GM12878 (cell line): ENCODE measurements around the gene RALB. TPM values are rescaled to one million over a fixed set of nuclear protein-coding genes. Genes with fewer than 3 reads are reported as not detected.

ENCODE experiments used
- ATAC-seq: fragments of 200-7000 bp; cut with Tn5 transposase; 3 replicates; pipeline ENCODE4 v1.9.1; 2020; ENCODE audit warnings: mild to moderate bottlenecking, moderate library complexity
- BruUV-seq: library from RNA; stranded (reverse); fragments of 400-500 nt; replicated peaks from 2 replicates; lab custom pipeline; 2021; lab: Mats Ljungman, UMichigan
- CTCF ChIA-PET: fragments of 300-600 bp; sonication (Branson Sonifier 250); formaldehyde crosslinking; extraction: SDS; loops from one replicate; lab custom pipeline; 2021; ENCODE audit warnings: inconsistent platforms; lab: Yijun Ruan, JAX
- POLR2A ChIA-PET: fragments of 350-600 bp; formaldehyde crosslinking; extraction: SDS; loops from one replicate; lab custom pipeline; 2021; ENCODE audit warnings: inconsistent platforms; lab: Charles Lee
- RAD21 ChIA-PET: fragments of 300-600 bp; sonication (Branson Sonifier 250); formaldehyde crosslinking; loops from one replicate; lab custom pipeline; 2023; ENCODE audit warnings: antibody characterized with exemption; ENCODE audit not compliant: unreplicated experiment; lab: Charles Lee
- SMC1A ChIA-PET: fragments of 300-600 bp; sonication (Branson Sonifier 250); formaldehyde crosslinking; loops from one replicate; lab custom pipeline; 2023; ENCODE audit not compliant: unreplicated experiment, uncharacterized antibody; lab: Charles Lee
- DNase-seq: peaks from one replicate; pipeline ENCODE4 v3.0.0-alpha.2; 2011; ENCODE audit warnings: low read depth, low spot score
- FAIRE-seq: peaks from 3 replicates; lab custom pipeline; 2011; peaks lifted over from hg19 to GRCh38; lab: Jason Lieb, UNC
- H2AFZ ChIP-seq: 2 replicates; pipeline ENCODE4 v1.6.0; 2011; ENCODE audit warnings: low read depth, low read length, control low read depth; ENCODE audit not compliant: control insufficient read depth
- H3K27ac ChIP-seq: 2 replicates; pipeline ENCODE4 v1.5.1; 2011; ENCODE audit warnings: control low read depth; ENCODE audit not compliant: control insufficient read depth, insufficient read depth
- H3K27me3 ChIP-seq, 2 experiments: replicated peaks in 1 of 2; 2 replicates each; pipeline versions ENCODE4 v1.6.0 to v1.6.1; 2011; ENCODE audit warnings: low read length in 1 of 2; ENCODE audit not compliant: control insufficient read depth in 2 of 2, insufficient read depth in 2 of 2
- H3K36me3 ChIP-seq, 2 experiments: 2 replicates each; pipeline ENCODE4 v1.5.1; 2011; ENCODE audit warnings: low read length in 1 of 2; ENCODE audit not compliant: control insufficient read depth in 2 of 2, insufficient read depth in 2 of 2
- H3K4me1 ChIP-seq: 2 replicates; pipeline ENCODE4 v1.6.1; 2011; ENCODE audit warnings: mild to moderate bottlenecking, low read length, moderate library complexity, mixed read lengths; ENCODE audit not compliant: control insufficient read depth, insufficient read depth
- H3K4me2 ChIP-seq: 2 replicates; pipeline ENCODE4 v1.6.0; 2011; ENCODE audit warnings: control low read depth; ENCODE audit not compliant: control insufficient read depth, insufficient read depth
- H3K4me3 ChIP-seq: fragments of 200-600 bp; sonication (generic); 2 replicates; pipeline ENCODE4 v1.5.1; 2016
- H3K79me2 ChIP-seq: 2 replicates; pipeline ENCODE4 v1.6.0; 2011; ENCODE audit warnings: low read length; ENCODE audit not compliant: control insufficient read depth, insufficient read depth
- H3K9ac ChIP-seq: 2 replicates; pipeline ENCODE4 v1.8.0; 2011; ENCODE audit warnings: low read length, control low read depth, mixed read lengths; ENCODE audit not compliant: control insufficient read depth, insufficient read depth
- H3K9me3 ChIP-seq: replicated peaks from 3 replicates; pipeline ENCODE4 v1.5.1; 2011; ENCODE audit warnings: mild to moderate bottlenecking, low read length; ENCODE audit not compliant: control insufficient read depth, insufficient read depth
- H4K20me1 ChIP-seq: 2 replicates; pipeline ENCODE4 v1.6.0; 2011; ENCODE audit not compliant: control insufficient read depth, insufficient read depth
- WGBS: methylation state at CpG from one replicate; pipeline ENCODE4 v1.1.6; 2016; ENCODE audit warnings: low lambda C conversion rate; ENCODE audit not compliant: insufficient replicate concordance, insufficient coverage; ENCODE audit errors: missing lambda C conversion rate; 5-methylcytosine and 5-hydroxymethylcytosine counted together
- in situ Hi-C: fragments of 300-500 bp; cut with MboI; formaldehyde crosslinking; loops from 9 replicates; pipeline ENCODE4 v1.14.3; 2018; ENCODE audit warnings: mixed read lengths
- intact Hi-C: fragments of 100-400 bp; cut with micrococcal nuclease; formaldehyde crosslinking; loops from one replicate; pipeline ENCODE4 v1.14.2; 2022; ENCODE audit not compliant: unreplicated experiment
- polyA plus RNA-seq, 11 experiments: library from polyadenylated mRNA; depleted of rRNA in 4 of 11; unstranded in 6 of 11; stranded (reverse) in 5 of 11; fragments of >200 nt; fragmentation: Nextera tagmentation in 4 of 11; fragmentation: Illumina TruSeq in 1 of 11; extraction: Ambion mirVana in 4 of 11; extraction: Trizol in 1 of 11; gene quantifications; 1 replicate in 1 of 11; 2 replicates in 10 of 11; pipeline versions ENCODE4 v1.2.1 to v1.2.3, GENCODE V29; 2011 to 2016; ENCODE audit warnings: inconsistent platforms in 2 of 11, missing spikeins in 2 of 11, low read depth in 1 of 11
- total RNA-seq, 4 experiments: library from RNA; depleted of rRNA in 3 of 4; stranded (reverse); fragments of >200 nt in 3 of 4; fragmentation: Illumina TruSeq in 1 of 4; extraction: Trizol in 1 of 4; gene quantifications; 2 replicates each; pipeline versions ENCODE4 v1.2.1 to v1.2.3, GENCODE V29; 2013 to 2021
- TF ChIP-seq, protein P1 (sequence below): fragments of 450-650 bp; IDR thresholded peaks from 2 replicates; pipeline ENCODE4 v1.6.1; 2018; ENCODE audit warnings: mild to moderate bottlenecking, low read depth, moderate library complexity; ENCODE audit not compliant: partially characterized antibody
- TF ChIP-seq, protein P2 (sequence below): fragments of 450-650 bp; IDR thresholded peaks from 2 replicates; pipeline ENCODE4 v1.6.1; 2017; ENCODE audit warnings: mild to moderate bottlenecking

Gene RALB
- total and polyA plus RNA-seq, 10 of the 15 experiments (the other 5 are each of a cell fraction or from before 2014, with no cell fraction given), result 8.3 to 54.0 (median 24.2) TPM

- CTCF ChIA-PET, result interaction anchor here (0.6 to 2.2 kb wide), 7 partner anchors 9 to 249 kb away, joined by 3 to 11 read pairs (median 7); no protein-coding TSS in a partner anchor
- WGBS, result 85% methylated on average over 9 of the region's 9 CpGs
- peak overlapping the region; percentile 8; the same call in 1 of the 2 replicates for H3K27ac ChIP-seq
- TF ChIP-seq, protein P1, sequence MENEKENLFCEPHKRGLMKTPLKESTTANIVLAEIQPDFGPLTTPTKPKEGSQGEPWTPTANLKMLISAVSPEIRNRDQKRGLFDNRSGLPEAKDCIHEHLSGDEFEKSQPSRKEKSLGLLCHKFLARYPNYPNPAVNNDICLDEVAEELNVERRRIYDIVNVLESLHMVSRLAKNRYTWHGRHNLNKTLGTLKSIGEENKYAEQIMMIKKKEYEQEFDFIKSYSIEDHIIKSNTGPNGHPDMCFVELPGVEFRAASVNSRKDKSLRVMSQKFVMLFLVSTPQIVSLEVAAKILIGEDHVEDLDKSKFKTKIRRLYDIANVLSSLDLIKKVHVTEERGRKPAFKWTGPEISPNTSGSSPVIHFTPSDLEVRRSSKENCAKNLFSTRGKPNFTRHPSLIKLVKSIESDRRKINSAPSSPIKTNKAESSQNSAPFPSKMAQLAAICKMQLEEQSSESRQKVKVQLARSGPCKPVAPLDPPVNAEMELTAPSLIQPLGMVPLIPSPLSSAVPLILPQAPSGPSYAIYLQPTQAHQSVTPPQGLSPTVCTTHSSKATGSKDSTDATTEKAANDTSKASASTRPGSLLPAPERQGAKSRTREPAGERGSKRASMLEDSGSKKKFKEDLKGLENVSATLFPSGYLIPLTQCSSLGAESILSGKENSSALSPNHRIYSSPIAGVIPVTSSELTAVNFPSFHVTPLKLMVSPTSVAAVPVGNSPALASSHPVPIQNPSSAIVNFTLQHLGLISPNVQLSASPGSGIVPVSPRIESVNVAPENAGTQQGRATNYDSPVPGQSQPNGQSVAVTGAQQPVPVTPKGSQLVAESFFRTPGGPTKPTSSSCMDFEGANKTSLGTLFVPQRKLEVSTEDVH, result no peak
- TF ChIP-seq, protein P2, sequence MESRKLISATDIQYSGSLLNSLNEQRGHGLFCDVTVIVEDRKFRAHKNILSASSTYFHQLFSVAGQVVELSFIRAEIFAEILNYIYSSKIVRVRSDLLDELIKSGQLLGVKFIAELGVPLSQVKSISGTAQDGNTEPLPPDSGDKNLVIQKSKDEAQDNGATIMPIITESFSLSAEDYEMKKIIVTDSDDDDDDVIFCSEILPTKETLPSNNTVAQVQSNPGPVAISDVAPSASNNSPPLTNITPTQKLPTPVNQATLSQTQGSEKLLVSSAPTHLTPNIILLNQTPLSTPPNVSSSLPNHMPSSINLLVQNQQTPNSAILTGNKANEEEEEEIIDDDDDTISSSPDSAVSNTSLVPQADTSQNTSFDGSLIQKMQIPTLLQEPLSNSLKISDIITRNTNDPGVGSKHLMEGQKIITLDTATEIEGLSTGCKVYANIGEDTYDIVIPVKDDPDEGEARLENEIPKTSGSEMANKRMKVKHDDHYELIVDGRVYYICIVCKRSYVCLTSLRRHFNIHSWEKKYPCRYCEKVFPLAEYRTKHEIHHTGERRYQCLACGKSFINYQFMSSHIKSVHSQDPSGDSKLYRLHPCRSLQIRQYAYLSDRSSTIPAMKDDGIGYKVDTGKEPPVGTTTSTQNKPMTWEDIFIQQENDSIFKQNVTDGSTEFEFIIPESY, result peak; percentile 36; the same call in 1 of the 2 replicates
- H3K79me2 ChIP-seq, result peaks cover 45% of the 10 kb centered on the region
- POLR2A ChIA-PET, result interaction anchor here (0.8 to 1.7 kb wide), 4 partner anchors 13 to 46 kb away, joined by 3 to 7 read pairs (median 4); no protein-coding TSS in a partner anchor
- peak; percentile 35 for FAIRE-seq
- ATAC-seq, result no peak
- peak overlapping the region; percentile 12 for H3K4me2 ChIP-seq
- H3K4me3 ChIP-seq, result peak overlapping the region; percentile 15; the same call in 1 of the 2 replicates
- peaks cover 6% of the 10 kb centered on the region for H3K4me1 ChIP-seq
- H3K9me3 ChIP-seq, result peaks cover 6% of the 10 kb centered on the region; the same call in 2 of the 3 replicates
- DNase-seq, result no peak
- RAD21 ChIA-PET, result interaction anchor here (1.3 to 2.4 kb wide), 4 partner anchors 24 to 56 kb away, joined by 4 to 16 read pairs (median 6); no protein-coding TSS in a partner anchor
- no peaks in the 10 kb centered on the region for H3K36me3 ChIP-seq
- H3K9ac ChIP-seq, result no peak overlapping the region
- TSS peak; percentile 37 for BruUV-seq
- in situ Hi-C loops (no loop called here), intact Hi-C loops (no loop called here)
- SMC1A ChIA-PET, result interaction anchor here (0.8 to 3.1 kb wide), 11 partner anchors 8 to 57 kb away, joined by 3 to 25 read pairs (median 4); no protein-coding TSS in a partner anchor
- no peak overlapping the region for H2AFZ ChIP-seq
- no peaks in the 10 kb centered on the region for H3K27me3 ChIP-seq
- H4K20me1 ChIP-seq, result no peaks in the 10 kb centered on the region
These were observed 3.5 kb downstream of the RALB start for GRCh38 chr2:120255986-120256650.
